Ishikawa (cell line): ENCODE data around the gene WDR81.

ENCODE experiments used
- CREB1 ChIP-seq: IDR thresholded peaks from 2 replicates; pipeline ENCODE4 v1.6.1; 2012; ENCODE audit warnings: low read depth
- EGR1 ChIP-seq: IDR thresholded peaks from 2 replicates; pipeline ENCODE4 v1.6.1; 2012
- NFIC ChIP-seq: IDR thresholded peaks from 2 replicates; pipeline ENCODE4 v1.6.1; 2012
- RAD21 ChIP-seq: IDR thresholded peaks from 2 replicates; pipeline ENCODE4 v1.6.1; 2012; ENCODE audit warnings: low read depth
- TAF1 ChIP-seq: IDR thresholded peaks from 2 replicates; pipeline ENCODE4 v1.6.1; 2012; ENCODE audit warnings: low read depth, mild to moderate bottlenecking
- TCF12 ChIP-seq: IDR thresholded peaks from 2 replicates; pipeline ENCODE4 v1.6.1; 2012; ENCODE audit warnings: low read depth
- YY1 ChIP-seq: IDR thresholded peaks from 2 replicates; pipeline ENCODE4 v1.6.1; 2012; ENCODE audit warnings: low read depth
- TF ChIP-seq, protein P1 (sequence below): IDR thresholded peaks from 2 replicates; pipeline ENCODE4 v1.6.1; 2012; ENCODE audit warnings: low read depth, mild to moderate bottlenecking

DNA sequence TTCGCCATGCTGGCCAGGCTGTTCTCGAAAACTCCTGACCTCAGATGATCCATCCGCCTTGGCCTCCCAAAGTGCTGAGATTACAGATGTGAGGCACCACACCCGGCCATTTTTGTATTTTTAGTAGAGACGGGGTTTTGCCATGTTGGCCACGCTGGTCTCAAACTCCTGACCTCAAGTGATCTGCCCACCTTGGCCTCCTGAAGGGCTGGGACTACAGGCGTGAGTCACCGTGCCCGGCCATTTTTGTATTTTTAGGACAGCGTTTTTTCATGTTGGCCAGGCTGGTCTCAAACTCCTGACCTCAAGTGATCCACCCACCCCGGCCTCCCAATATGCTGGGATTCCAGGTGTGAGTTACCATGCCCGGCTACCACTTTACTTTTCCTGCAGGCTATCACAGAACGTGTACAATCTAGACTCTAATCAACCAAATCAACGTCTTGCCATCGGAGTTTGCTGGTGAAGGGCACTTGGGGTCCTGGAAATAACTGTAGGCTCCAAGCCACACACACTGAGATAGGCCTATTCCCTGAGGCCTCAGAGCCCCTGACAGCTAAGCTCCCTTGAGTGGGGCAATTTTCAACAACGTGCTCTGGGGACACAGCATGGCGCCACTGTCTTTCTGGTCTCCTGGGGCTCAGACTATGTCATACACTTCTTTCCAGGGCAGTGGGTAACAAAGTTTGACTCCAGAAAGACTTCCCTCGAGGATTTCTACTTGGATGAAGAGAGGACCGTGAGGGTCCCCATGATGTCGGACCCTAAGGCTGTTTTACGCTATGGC lies 50.1 kb downstream of the WDR81 start:
- TF ChIP-seq YY1 (no peak), RAD21 (no peak), TCF12 (no peak), EGR1 (no peak), CREB1 (no peak), TAF1 (no peak), NFIC (no peak)
- TF ChIP-seq, protein P1, sequence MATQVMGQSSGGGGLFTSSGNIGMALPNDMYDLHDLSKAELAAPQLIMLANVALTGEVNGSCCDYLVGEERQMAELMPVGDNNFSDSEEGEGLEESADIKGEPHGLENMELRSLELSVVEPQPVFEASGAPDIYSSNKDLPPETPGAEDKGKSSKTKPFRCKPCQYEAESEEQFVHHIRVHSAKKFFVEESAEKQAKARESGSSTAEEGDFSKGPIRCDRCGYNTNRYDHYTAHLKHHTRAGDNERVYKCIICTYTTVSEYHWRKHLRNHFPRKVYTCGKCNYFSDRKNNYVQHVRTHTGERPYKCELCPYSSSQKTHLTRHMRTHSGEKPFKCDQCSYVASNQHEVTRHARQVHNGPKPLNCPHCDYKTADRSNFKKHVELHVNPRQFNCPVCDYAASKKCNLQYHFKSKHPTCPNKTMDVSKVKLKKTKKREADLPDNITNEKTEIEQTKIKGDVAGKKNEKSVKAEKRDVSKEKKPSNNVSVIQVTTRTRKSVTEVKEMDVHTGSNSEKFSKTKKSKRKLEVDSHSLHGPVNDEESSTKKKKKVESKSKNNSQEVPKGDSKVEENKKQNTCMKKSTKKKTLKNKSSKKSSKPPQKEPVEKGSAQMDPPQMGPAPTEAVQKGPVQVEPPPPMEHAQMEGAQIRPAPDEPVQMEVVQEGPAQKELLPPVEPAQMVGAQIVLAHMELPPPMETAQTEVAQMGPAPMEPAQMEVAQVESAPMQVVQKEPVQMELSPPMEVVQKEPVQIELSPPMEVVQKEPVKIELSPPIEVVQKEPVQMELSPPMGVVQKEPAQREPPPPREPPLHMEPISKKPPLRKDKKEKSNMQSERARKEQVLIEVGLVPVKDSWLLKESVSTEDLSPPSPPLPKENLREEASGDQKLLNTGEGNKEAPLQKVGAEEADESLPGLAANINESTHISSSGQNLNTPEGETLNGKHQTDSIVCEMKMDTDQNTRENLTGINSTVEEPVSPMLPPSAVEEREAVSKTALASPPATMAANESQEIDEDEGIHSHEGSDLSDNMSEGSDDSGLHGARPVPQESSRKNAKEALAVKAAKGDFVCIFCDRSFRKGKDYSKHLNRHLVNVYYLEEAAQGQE, result no peak
